NCI-H2196 treated with DMSO at 0.1 percent for 48 hours (cell line): Measurements from ENCODE around the gene MYO5B.

ENCODE experiments used
- DNase-seq: peaks from one replicate; lab custom pipeline; 2025; ENCODE audit not compliant: unreplicated experiment; lab: John Stamatoyannopoulos, UW

The MYO5B gene

GRCh38 chr18:50154420-50154819 is 40.5 kb downstream of the MYO5B start:
- DNase-seq: no peak

DNA sequence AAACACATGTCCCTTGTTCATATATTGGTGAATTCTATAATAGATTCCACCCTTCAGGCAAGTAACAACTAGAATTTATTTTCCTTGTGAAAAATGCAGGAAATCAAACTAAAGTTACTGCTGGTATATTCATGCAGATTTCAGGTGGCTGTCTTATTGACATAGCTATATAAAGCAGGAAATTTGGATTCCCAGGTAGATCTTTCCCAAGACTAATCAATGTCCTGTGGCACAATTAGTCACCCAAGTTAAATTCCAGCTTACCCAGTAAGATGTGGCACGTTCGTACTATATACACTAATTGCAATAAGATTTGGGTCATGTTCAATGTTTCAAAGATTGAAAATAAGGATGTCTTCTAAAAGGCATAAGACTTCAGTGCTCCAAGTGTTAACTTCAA is 42.0 kb downstream of the MYO5B start:
- no peak for DNase-seq

DNA sequence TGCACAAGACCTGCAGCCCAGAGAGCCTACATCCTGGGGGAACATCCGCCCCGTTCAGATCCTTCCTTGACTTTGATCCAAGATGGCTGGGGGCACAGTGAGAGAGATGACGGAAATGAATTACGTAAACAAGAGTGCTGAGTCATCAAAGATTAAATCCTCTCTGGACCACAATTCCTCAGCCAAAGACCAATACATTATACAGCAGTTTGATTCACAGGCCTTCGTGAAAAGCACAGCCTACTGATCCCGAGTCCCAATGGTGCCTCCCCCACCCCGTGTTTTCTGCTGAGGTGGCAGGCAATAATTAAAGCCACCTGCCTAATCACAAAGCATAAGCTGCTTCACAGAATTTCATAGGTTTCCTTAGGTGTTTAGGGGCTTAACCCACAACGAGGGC is 43.0 kb downstream of the MYO5B start:
- no peak for DNase-seq

GRCh38 chr18:50144540-50144939 is 50.4 kb downstream of the MYO5B start:
- no peak for DNase-seq

GRCh38 chr18:50143886-50144285 is 51.1 kb downstream of the MYO5B start:
- no peak for DNase-seq

GRCh38 chr18:50143294-50143693 is 51.7 kb downstream of the MYO5B start:
- DNase-seq: no peak

DNA sequence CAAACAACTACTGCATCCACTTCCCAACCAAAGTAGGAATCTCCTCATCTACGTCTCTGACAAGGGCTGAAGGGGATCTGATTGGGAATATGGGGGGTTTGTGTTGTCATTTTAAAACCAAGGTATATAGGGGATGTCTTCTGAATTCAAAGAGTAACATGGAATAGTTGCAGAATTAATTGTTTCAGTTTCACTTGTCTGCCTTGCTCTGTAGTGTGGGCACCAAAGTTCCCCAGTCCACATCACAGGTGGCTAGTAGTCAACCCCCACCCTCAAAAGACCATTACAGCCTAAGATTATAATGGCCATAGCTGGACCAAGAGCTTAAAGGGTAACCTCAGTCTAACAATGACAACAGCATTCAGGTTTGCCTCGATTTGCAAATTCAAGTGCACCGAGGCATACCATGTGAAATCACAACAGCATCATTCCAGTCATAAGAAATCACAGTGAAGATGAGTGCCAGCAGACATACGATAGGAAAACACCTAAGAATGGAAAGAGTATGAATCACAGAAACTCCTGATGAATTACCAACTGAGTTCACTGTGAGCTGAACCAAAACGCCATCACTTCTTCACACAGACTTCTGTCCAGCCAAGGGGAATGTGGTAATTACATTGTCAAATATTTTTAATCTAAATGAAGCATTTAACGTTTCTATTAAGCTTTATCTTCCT is 52.4 kb downstream of the MYO5B start:
- DNase-seq: no peak

GRCh38 chr18:50138181-50139064 is 56.5 kb downstream of the MYO5B start:
- DNase-seq: no peak

DNA sequence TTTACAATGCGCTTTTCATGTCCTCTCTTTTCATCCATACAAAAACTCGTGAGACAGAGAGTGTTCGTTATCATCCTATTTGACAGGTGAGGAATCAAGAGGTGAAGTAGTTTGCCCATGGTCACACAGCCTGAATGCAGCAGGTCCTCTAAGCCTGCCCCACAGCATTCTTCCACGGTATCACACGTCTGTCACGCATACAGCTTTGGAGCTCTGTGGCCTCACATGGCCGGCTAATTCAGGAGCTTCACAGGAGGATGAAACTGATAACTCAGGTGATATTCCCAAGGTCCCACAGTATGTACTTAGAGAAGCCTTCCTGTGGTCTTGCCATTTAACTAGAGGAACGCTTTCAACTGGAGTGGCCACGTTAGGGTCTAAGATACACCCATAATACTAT is 59.0 kb downstream of the MYO5B start:
- DNase-seq: no peak

DNA sequence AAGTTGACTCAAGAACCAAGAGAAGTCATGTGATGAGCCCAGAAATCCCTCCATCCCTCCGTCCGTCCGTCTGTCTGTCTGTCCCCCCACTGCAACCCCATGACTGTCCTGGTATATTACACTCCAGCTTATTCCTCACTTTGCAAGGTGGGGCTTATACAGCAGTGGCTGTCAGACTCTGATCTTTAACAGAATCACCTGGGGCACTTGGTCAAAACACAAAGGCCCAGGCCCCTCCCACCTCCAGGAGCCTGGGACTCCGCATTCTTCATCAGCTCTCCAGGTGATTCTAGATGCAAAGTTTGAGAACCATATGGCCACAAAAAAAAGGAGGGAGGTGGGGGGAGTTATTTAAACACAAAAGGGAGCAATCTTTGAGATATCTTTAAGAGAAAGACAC is 61.4 kb downstream of the MYO5B start:
- no peak for DNase-seq

DNA sequence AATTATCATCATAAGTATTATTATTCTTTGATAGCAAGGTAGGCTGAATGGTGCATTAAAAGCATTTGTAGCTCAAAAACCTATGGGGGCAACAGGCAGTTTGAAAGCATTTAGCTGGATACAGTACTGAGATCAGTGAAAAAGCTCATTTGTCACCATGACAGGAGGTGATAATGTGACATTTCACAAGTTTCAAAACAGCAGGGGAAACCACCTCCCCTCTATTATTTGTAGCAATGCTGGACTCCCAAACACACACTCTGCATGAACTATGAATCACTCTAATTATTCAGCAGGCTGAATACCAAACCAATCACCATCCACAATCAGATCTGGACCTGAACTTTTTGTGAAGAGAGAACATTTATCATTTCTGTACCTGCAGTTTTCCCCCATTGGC is 63.4 kb downstream of the MYO5B start:
- DNase-seq: no peak

DNA sequence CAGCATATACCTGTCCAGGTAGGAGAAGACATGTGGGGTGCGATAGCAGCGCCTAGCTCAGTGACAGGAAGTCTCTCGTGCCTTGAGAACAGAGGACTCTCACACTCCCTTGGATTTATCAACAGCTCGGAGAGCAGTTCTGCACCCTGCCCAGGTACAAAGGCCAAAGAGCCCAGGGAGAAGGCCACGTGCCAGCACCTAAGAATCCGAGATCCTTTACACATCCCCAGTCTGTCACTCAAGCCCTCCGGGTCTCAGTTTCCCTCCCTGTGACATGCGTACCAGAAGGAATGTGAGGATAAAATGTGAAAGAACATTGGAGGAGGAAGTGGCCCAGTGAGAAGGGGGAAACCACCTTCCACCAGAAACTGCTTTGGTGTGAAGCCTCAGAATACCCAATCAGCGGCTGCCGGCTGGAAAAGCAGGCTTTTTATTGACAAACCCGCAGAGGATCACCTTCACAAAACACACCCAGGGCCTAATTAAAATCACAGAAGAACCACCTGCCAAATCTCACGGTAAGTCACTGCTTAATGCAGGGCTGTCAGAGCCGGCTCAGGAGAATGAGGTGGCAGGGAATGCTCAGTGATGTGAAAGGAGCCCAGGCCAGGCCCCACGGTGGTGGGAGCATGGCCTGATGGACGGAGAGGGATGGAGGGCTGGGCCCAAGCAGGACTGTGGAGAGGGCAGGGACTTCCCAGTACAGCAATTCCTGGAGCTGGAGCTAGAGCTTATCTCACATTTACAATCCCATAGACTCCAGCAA is 66.3 kb downstream of the MYO5B start:
- DNase-seq: no peak

- DNase-seq: no peak
Measured at GRCh38 chr18:50127516-50128210, 67.3 kb downstream of the MYO5B start.

- DNase-seq: no peak
Measured at GRCh38 chr18:50126471-50126870, 68.5 kb downstream of the MYO5B start.

DNA sequence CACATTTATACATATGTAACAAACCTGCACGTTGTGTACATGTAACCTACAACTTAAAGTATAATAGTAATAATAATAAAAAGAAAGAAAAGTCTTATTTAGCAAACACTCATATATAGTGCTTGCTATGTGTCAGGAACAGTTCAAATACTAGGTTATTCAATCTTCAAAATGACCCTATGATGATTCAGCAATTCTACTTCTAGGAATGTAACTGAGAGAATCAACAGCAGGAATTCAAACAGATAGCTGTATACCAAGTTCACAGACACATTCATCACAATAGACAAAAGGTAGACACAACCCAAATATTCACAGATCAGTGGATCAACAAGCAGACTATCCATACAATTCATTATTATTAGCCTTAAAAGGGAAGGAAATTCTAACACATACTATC is 69.5 kb downstream of the MYO5B start:
- no peak for DNase-seq

GRCh38 chr18:50119296-50119695 is 75.7 kb downstream of the MYO5B start:
- DNase-seq: no peak

- DNase-seq: no peak
Measured at GRCh38 chr18:50117863-50118262, 77.1 kb downstream of the MYO5B start.

DNA sequence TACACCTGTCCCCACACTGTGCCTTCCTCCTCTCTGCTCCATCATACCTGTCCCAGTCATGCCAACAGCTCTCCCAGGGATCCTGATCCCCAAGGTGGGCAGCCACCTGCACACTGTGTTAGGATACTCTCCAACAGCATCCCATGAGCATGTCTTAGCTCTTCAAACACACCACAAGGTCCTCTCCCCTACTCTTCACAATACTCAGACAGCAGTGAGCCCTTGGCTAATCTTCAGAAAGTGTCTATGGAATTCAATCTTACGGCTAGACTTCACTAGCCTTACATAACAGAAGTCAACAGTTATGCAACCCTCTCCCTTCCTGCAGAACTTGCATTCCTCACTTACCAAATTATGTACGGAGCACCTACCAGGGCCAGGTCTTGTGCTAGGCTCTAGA is 79.9 kb downstream of the MYO5B start:
- DNase-seq: no peak

- no peak for DNase-seq
Measured at GRCh38 chr18:50114448-50114847, 80.5 kb downstream of the MYO5B start.

DNA sequence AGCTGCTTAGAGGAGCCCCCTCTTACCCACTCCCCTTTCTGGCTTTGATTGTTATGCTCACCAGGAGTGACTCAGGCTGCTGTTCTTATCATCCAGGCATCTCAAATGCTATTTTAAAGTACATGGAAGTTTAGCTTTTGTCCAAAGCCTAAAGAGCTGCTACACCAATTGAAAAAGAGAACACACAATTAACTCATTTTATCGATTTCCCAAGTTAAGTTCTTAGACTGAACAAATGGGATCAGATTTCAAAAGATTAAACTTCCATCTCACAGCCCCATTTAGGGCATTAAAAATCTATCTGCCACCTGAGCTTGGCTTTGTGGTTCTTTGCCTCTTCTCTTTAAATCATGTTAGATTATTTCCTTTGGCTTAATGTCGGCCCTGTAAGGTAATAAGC is 81.2 kb downstream of the MYO5B start:
- DNase-seq: no peak

DNA sequence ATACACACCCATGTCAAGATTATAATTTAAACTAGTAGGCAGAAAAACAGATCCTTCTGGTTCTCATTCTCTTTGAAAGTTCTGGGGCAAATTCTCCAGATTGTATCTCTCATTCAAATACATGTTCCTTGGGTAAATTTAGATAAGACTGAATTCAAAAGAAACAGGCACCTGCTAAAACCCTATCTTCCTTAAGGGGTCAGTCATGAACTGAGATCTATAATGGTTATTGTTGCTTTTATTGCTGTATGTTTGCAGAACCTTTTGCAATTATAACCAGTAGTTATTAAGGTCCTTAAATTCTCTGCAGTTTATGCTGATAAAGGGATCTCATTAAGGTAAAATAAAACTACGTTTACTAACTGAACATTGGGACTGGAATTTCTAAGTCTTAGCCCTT is 83.5 kb downstream of the MYO5B start:
- DNase-seq: no peak
